Measurements from ENCODE around the gene POLR1A.

Gene POLR1A

DNA sequence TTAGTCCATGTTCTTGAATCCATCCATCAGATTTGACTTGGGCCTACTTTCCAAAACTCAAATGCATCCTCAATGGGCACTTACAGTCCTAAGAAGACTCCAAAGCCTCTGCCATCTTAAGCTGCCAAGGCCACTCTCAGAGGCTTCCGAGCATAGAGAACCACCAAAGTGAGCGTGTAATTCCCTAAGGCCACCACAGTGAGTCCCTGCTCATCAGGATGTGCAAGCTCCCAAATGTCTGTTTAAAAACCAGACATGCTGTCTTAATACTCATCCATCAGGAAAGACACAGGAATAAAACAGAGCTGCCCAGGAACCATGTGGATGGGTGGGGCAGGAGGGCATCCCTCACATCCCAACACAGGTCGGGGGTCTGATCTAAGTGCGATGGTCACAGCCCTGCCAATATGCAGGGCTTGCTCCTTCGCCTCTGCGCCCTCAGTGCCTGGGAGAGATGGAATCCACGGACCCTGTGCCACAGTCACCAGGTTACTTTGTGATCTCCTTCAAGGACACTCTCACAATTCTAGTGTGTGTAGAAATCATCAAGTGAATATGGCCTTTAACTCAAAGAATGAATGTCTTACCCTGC, 80.4 kb downstream of the POLR1A start:
- ChIA-PET CTCF (interaction anchor here (1.1 to 3.5 kb wide), 6 partner anchors 9 to 198 kb away, joined by 3 to 17 read pairs (median 3); no protein-coding TSS in a partner anchor), POLR2A (no interaction called here)
- DNase-seq (ENCODE audit: extremely low spot score) = no peak
- TF ChIP-seq, protein P1, sequence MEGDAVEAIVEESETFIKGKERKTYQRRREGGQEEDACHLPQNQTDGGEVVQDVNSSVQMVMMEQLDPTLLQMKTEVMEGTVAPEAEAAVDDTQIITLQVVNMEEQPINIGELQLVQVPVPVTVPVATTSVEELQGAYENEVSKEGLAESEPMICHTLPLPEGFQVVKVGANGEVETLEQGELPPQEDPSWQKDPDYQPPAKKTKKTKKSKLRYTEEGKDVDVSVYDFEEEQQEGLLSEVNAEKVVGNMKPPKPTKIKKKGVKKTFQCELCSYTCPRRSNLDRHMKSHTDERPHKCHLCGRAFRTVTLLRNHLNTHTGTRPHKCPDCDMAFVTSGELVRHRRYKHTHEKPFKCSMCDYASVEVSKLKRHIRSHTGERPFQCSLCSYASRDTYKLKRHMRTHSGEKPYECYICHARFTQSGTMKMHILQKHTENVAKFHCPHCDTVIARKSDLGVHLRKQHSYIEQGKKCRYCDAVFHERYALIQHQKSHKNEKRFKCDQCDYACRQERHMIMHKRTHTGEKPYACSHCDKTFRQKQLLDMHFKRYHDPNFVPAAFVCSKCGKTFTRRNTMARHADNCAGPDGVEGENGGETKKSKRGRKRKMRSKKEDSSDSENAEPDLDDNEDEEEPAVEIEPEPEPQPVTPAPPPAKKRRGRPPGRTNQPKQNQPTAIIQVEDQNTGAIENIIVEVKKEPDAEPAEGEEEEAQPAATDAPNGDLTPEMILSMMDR (IDR thresholded peaks at IDR 0.05; ENCODE audit: control extremely low read depth, extremely low read depth, low read depth, missing control alignments) = no peak

DNA sequence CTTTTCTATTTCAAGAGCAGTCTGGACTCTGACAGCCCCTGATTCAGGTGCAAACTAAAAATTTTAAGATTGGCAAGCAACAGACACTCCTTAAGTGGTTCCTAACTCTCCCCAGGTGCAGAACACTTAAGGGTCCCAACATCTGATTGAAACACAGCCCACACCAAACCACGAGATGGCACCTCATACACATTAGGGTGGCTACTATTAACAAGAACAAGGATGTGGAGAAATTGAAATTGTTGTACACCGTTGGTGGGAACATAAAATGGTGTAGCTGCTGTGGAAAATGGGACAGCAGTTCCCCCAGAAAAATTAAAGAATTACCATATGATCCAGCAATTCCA, 82.3 kb downstream of the POLR1A start:
- CTCF ChIA-PET = interaction anchor here (1.4 to 2.2 kb wide), 4 partner anchors 13 to 294 kb away, joined by 4 to 10 read pairs (median 5); no protein-coding TSS in a partner anchor
- TF ChIP-seq, protein P1 (IDR thresholded peaks at IDR 0.05; ENCODE audit: control extremely low read depth, extremely low read depth, low read depth, missing control alignments) = no peak
- POLR2A ChIA-PET = no interaction called here
- DNase-seq (ENCODE audit: extremely low spot score) = no peak

DNA sequence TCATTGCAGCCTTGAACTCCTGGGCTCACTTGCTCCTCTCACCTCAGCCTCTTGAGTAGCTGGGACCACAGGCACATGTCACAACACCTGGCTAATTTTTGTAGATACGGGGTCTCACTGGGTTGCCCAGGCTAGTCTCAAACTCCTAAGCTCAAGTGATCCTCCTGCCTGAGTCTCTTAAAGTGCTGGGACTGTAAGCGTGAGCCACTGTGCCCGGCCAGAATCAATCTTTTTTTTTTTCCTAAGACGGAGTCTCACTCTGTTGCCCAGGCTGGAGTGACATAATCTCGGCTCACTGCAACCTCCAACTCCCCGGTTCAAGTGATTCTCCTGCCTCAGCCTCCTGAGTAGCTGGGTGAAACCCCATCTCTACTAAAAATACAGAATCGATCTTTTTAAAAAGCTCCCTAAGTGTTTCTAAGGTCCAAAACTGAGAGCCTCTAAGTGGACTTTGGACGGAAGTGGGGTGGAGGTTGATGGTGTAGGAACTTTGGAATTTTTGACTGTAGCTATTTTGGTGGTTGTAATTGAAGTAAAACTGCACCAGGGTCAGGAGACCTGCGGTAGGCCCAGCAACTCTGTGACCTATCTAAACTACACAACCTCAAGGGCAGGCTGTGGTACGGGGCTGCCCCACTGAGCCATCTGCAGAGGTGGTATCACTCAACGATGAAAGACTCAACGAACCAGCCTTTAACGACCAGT, 82.9 kb downstream of the POLR1A start:
- DNase-seq (ENCODE audit: extremely low spot score) = no peak
- TF ChIP-seq, protein P1 (IDR thresholded peaks at IDR 0.05; ENCODE audit: control extremely low read depth, extremely low read depth, low read depth, missing control alignments) = no peak
- POLR2A ChIA-PET = no interaction called here
- CTCF ChIA-PET = interaction anchor here (0.8 to 2.2 kb wide), 8 partner anchors 11 to 294 kb away, joined by 3 to 10 read pairs (median 4); partner anchors contain the start of gene ST3GAL5

DNA sequence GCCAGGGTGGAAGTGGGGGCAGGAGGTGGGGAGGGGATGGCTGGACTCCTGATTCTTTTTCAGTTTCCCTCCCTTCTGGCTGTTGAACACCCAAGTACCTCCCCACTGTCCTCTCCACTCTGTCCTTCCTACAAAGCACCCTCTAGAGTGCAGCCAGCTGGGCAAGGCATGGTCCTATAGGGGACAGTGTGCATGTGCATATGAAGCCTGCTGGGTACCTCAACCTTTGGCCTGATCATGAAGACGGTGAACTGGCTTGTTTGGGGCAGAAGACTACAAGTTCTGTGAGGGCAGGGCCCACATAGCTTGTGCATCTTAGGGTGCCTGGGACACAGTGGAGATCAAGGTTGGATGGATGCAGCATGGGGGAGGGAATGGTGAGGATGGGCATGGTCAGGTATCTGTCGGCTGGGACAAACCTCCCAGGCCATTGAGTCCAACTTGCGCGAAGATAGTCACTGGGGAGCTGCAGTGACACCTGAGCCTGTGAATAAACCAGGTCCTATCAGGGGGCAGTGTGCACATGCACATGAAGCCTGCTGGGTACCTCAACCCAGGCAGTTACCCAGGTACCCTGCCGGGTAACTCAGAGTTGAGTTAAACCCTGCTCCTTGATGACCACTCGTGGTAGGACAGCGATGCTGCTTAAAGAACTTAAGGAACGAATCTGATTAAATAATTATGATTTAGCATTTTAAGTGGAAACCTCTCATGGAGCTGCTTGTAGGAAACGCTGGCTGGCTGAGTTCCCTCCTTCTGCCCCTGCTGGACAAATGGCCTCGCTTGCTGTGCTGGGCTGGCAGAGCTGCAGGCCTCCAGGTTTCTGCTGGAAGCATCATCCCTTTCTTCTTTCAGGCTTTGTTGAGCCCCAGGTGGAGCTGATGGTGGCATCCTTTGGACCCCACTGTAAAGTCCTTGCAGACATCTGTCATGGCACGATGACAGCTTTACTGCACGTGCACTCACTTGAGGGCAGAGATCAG, 84.0 kb downstream of the POLR1A start:
- ChIA-PET POLR2A (no interaction called here), CTCF (interaction anchor here (0.7 to 2.2 kb wide), 8 partner anchors 12 to 293 kb away, joined by 3 to 10 read pairs (median 4); partner anchors contain the start of gene ST3GAL5)
- DNase-seq (ENCODE audit: extremely low spot score) = no peak
- TF ChIP-seq, protein P1 (IDR thresholded peaks at IDR 0.05; ENCODE audit: control extremely low read depth, extremely low read depth, low read depth, missing control alignments) = no peak

DNA sequence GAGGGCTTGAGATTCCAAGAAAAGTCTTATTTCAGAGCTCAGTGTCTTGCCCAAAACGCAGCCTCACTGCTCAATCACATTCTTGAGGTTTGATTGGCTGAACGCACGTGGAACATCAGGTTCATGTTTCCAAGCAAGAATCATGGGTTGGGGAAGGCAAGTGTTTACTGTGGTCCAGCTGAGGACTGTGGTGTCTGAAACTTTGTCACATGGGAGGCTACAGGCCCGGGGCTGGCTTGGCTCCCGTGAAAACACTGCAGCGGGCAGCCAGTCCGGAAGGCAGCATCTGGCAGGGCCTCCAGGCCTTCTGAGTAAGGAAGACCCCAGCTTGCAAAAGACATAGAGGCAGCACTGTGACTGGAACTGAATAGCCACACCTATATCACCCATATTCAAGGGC, 84.7 kb downstream of the POLR1A start:
- no peak for DNase-seq (ENCODE audit: extremely low spot score)
- ChIA-PET CTCF (interaction anchor here (1.6 to 2.0 kb wide), 2 partner anchors 15 to 194 kb away, joined by 4 to 8 read pairs; no protein-coding TSS in a partner anchor), POLR2A (no interaction called here)
- TF ChIP-seq, protein P1 (IDR thresholded peaks at IDR 0.05; ENCODE audit: control extremely low read depth, extremely low read depth, low read depth, missing control alignments) = no peak

DNA sequence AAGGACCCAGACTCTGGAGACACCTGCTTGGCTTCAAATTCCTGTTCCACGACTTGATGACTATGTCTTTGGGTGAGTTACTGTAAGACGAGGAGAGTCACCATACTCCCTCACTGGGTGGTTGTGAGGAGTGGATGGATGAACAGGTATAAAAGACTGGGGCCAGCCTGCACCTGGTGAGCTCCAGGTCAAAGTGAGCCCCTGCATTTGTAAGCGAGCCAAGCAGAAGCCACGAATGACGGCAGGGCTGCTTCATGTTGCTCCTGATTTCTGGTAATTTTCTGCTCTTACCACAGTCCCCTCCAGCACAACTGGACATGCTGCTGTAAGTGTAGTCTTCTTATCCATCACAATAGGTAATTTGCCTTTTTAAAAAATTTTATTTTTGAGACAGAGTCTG, 86.6 kb downstream of the POLR1A start:
- CTCF ChIA-PET = interaction anchor here (1.8 kb wide), 1 partner anchor 205 kb away, joined by 4 read pairs; no protein-coding TSS in a partner anchor
- TF ChIP-seq, protein P1 (IDR thresholded peaks at IDR 0.05; ENCODE audit: control extremely low read depth, extremely low read depth, low read depth, missing control alignments) = no peak
- POLR2A ChIA-PET = no interaction called here
- no peak for DNase-seq (ENCODE audit: extremely low spot score)
